HAP-1 (cell line): ENCODE results near the gene GTF3C2.

Experiments used
- DNase-seq, 2 experiments: peaks; one replicate each; pipeline ENCODE4 v3.0.0-alpha.2; 2016 to 2020; ENCODE audit warnings: low spot score in 2 of 2
- H3K27me3 ChIP-seq: fragments of 250-450 bp; sonication (Bioruptor Pico); 2 replicates; pipeline ENCODE4 v1.5.1; 2020; ENCODE audit warnings: low read depth, mild to moderate bottlenecking, moderate library complexity
- H3K36me3 ChIP-seq: fragments of 250-450 bp; sonication (Bioruptor Pico); replicated peaks from 2 replicates; pipeline ENCODE4 v1.5.1; 2020; ENCODE audit warnings: mild to moderate bottlenecking
- H3K4me1 ChIP-seq: fragments of 250-450 bp; sonication (Bioruptor Pico); 2 replicates; pipeline ENCODE4 v1.5.1; 2020; ENCODE audit warnings: mild to moderate bottlenecking
- H3K4me3 ChIP-seq: fragments of 250-450 bp; sonication (Bioruptor Pico); 2 replicates; pipeline ENCODE4 v1.5.1; 2020; ENCODE audit warnings: mild to moderate bottlenecking, moderate library complexity
- H3K9me3 ChIP-seq: fragments of 250-450 bp; sonication (Bioruptor Pico); 2 replicates; pipeline ENCODE4 v1.5.1; 2020; ENCODE audit warnings: mild to moderate bottlenecking, moderate library complexity
- in situ Hi-C: fragments of 300-500 bp; cut with MboI; formaldehyde crosslinking; loops from 3 replicates; pipeline ENCODE4 v1.14.3; 2020; ENCODE audit warnings: low sequenced_read_pairs, inconsistent platforms, mixed read lengths

Gene GTF3C2

DNA sequence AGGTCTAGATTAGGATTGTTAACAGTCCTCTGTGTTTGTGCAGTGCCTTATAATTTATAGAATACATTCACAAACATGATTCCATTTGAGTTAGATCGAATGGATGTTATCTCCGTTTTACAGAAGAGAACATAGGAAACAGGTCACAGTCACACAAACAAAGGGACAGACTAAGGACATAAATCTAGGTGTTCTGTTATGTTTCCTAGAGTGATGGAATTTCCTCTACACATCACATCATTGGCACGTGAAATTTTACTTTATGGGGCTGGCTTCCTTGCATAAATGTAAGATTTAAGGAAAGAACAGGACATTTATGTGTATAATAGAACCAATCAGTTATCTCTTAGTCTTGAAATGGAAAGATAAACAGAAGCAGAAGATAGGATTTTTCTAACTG, 68.0 kb downstream of the GTF3C2 start:
- H3K4me1 ChIP-seq, result peaks cover 44% of the 10 kb centered on the region
- in situ Hi-C loops, result loop anchor here (10.0 kb wide), 2 partner anchors 184 to 324 kb away; no protein-coding TSS in a partner anchor
- no peaks in the 10 kb centered on the region for H3K27me3 ChIP-seq
- H3K4me3 ChIP-seq, result no peak overlapping the region
- no peaks in the 10 kb centered on the region for H3K9me3 ChIP-seq
- no peaks in the 10 kb centered on the region for H3K36me3 ChIP-seq
- DNase-seq, result no peak

DNA sequence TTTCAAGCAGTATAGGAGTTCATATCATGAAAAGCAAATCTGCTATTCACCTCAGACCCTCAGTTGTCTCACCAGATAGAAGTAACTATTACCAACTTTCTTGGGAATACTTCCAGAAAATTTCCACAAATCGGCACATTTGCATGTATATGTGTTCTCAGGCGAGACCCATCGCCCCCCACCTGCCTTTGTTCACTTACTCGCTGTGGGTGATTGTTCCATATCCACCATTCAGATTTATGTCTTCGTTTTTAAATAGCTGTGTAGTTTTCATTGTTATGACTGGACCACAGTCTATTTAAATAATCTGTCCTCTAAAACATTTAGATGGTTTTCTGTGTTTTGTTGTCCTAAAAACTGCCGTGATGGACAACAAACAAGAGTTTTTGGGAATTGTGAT, 71.1 kb downstream of the GTF3C2 start:
- peaks cover 56% of the 10 kb centered on the region for H3K4me1 ChIP-seq

DNA sequence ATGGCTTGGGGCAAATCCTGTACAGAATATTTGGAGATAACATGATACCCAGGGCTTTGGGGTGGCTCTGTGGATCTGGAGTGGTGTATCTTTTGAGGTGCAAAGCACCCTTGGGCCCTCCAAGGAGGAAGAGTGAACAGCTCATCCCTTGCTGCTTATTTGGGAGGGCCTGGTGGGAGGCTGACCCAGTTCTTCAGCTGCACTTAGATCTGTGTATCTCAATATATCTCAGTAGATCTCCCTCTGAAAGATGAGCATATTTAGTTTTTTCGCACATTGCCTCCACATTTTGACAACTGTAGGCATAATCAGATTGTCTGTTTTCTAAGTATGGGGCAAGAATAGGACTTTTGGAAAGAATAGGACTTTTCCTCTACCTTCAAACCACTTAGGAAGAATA, 71.6 kb downstream of the GTF3C2 start:
- Histone ChIP-seq H3K4me3 (no peak overlapping the region), H3K36me3 (no peaks in the 10 kb centered on the region), H3K9me3 (no peaks in the 10 kb centered on the region), H3K4me1 (peaks cover 57% of the 10 kb centered on the region), H3K27me3 (no peaks in the 10 kb centered on the region)
- DNase-seq, result no peak
- in situ Hi-C loops, result loop anchor here (10.0 kb wide), 2 partner anchors 180 to 320 kb away; no protein-coding TSS in a partner anchor

More for the DNA sequence above, 71.1 kb downstream of the GTF3C2 start:
- no peaks in the 10 kb centered on the region for H3K9me3 ChIP-seq
- in situ Hi-C loops, result loop anchor here (10.0 kb wide), 2 partner anchors 181 to 321 kb away; no protein-coding TSS in a partner anchor
- no peaks in the 10 kb centered on the region for H3K27me3 ChIP-seq
- H3K36me3 ChIP-seq, result no peaks in the 10 kb centered on the region
- no peak overlapping the region for H3K4me3 ChIP-seq
- DNase-seq, result peak; percentile 74 to 75

DNA sequence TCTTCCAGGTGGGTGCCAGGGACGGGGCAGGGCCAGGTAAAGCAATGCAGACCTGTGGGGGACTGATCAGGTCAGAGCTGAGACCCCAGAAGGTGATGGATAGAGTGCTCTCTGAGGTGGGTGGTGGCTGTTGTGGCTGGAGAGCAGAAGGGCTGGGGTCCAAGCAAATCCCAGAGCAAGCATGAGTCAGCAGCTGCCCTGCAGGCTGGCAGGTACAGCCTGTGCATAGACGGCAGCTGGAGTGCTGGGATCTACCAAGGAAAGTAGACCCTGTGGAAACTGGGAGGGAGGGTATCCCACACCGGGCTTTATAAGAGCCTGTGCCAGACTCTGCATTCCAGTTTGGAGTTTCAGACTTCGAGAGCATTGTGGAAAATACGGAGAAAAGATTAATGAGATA, 73.7 kb downstream of the GTF3C2 start:
- Histone ChIP-seq H3K4me3 (peak overlapping the region; percentile 20), H3K9me3 (no peaks in the 10 kb centered on the region), H3K36me3 (no peaks in the 10 kb centered on the region), H3K27me3 (no peaks in the 10 kb centered on the region), H3K4me1 (peaks cover 61% of the 10 kb centered on the region)
- in situ Hi-C loops, result loop anchor here (10.0 kb wide), 2 partner anchors 178 to 318 kb away; no protein-coding TSS in a partner anchor
- DNase-seq, result peak in 1 of 2 experiments; percentile 63

DNA sequence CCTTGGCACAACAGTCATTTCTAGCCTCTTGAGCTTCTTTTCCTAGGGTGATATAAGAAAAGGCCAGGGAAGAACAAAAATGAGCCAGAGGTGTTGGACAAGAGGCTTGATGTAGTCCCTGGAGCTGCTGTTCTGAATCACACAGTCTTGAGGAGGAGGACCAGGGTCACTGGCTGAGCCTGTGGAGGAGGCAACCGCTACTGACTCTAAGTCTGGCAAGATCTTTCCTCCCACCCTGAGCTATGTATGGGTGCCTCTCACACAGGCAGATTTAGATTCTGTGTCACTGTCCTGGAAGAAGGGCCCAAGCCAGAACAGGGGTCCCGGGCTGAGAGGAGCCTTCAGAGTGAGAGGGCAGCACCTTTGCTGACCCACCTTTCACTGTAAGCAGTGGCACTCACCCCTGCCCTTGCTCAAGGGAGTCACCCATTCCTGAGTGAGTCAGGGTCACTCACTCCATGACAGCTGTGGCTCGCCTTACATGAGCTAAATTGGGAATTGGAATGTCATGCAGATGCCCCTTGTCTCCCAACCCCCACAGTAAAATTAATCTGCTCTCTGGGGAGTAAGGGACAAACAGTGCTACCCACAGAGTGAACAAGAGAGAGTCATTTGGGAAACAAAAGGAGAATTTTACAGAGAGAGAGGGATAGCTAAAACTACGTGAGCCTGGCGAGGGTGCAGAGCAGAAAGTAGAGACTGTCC, 74.6 kb downstream of the GTF3C2 start, which contains the start of gene TRIM54:
Gene TRIM54 (plus strand): TSS at position 575 of the 705 bp plus-strand sequence. CDS start 303 bp downstream, outside the sequence.
- DNase-seq, result peak; percentile 84 to 94
- Histone ChIP-seq H3K27me3 (no peaks in the 10 kb centered on the region), H3K9me3 (no peaks in the 10 kb centered on the region), H3K4me1 (peaks cover 58% of the 10 kb centered on the region), H3K36me3 (no peaks in the 10 kb centered on the region), H3K4me3 (peak within 1 kb of the TSS; percentile 20)
- in situ Hi-C loops, result loop anchor here (10.0 kb wide), 2 partner anchors 177 to 317 kb away; no protein-coding TSS in a partner anchor

DNA sequence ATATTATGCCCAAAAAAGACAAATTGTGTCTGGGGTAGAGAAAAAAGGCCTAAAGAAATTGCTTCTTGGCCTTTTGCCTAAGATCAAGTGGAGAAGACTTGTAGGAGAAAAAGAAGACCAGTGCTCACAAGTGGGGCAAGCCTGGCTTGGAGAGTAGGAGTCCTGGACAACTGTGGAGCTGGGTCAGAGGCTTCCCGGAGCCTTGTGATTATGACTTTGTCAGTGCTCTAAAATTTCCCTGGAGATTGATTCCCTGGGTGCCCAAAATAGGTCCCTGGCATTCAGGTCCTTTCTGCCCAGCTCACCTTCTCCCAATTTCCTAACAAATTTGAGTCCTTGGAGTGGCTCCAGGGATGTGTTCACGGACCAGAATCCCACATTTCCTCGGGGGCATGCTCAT, 75.1 kb downstream of the GTF3C2 start:
- H3K27me3 ChIP-seq, result no peaks in the 10 kb centered on the region
- H3K4me3 ChIP-seq, result no peak overlapping the region
- H3K36me3 ChIP-seq, result no peaks in the 10 kb centered on the region
- no peaks in the 10 kb centered on the region for H3K9me3 ChIP-seq
- H3K4me1 ChIP-seq, result peaks cover 52% of the 10 kb centered on the region
- DNase-seq, result no peak
- in situ Hi-C loops, result loop anchor here (10.0 kb wide), 2 partner anchors 177 to 317 kb away; no protein-coding TSS in a partner anchor

DNA sequence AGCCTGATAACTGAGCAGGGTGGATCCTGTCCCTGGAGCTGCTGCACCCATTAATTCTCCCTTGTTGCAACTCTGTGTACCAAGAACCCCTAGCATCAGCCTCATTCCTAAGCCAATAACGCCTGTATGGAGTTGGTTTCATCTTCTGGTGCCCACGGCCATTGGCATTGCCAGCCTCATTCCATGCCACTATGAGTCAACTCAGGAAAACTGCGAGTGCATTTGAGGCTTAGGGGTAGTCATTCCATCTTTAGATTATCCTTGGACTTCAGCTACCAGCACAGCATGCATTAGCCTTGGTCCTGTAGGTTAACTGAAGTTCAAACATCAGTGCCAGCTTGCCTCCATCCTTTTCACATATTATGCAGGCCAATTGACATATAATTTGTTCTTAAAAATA, 75.7 kb downstream of the GTF3C2 start:
- H3K36me3 ChIP-seq, result no peaks in the 10 kb centered on the region
- H3K4me3 ChIP-seq, result no peak overlapping the region
- H3K4me1 ChIP-seq, result peaks cover 46% of the 10 kb centered on the region
- in situ Hi-C loops, result loop anchor here (10.0 kb wide), 2 partner anchors 176 to 316 kb away; no protein-coding TSS in a partner anchor
- DNase-seq, result no peak
- no peaks in the 10 kb centered on the region for H3K9me3 ChIP-seq
- no peaks in the 10 kb centered on the region for H3K27me3 ChIP-seq

DNA sequence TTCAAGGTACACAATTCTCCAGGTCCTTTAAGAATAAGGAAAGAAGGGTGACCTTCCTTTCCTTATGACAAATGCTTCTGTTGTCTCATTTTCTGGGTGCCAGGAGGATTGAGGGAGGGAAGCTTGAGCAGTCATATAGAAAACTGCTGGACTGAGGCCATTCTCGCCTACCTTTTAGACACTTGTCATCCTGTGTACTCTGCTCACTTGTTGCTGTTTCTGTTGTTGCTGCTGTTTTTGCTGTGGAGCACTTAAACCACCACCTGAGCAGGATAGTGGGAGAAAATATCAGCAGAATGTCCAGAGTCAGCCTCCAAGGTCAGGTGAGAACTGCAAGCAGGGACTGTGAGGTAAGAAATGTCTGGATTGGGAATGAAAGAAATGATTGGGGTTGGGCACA, 78.6 kb downstream of the GTF3C2 start:
- no peak for DNase-seq
- in situ Hi-C loops, result no loop called here
- H3K27me3 ChIP-seq, result no peaks in the 10 kb centered on the region
- H3K9me3 ChIP-seq, result no peaks in the 10 kb centered on the region
- H3K36me3 ChIP-seq, result no peaks in the 10 kb centered on the region
- H3K4me3 ChIP-seq, result no peak overlapping the region
- peaks cover 22% of the 10 kb centered on the region for H3K4me1 ChIP-seq
